HG02840 (cell line): Measurements from ENCODE around the gene AIPL1.

Source experiments
- ATAC-seq: cut with Tn5 transposase; IDR thresholded peaks from one replicate; pipeline ENCODE4 v1.9.1; 2021; ENCODE audit warnings: mild to moderate bottlenecking, moderate library complexity, moderate number of reproducible peaks; ENCODE audit not compliant: unreplicated experiment, low FRiP score

Gene AIPL1

DNA sequence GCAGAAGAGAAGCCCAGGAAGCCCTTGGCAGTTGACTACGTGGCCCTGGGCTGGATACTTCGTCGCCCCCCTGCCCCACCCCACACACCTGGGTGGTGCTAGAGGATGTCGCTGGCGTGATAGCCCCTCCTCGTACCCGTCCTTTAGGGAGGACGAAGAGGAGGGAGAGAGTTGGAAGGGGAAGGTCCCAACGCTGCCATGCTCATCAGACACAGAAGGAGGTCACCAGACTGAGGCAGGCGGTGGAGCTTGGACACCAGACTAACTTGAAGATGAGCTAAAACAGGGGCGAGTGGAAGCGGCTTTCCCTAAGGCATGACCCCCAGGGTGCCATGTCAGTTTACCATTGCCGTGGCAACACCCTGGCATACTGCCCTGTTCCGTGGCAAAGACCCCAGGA is 11.0 kb downstream of the AIPL1 start:
- ATAC-seq = no peak

DNA sequence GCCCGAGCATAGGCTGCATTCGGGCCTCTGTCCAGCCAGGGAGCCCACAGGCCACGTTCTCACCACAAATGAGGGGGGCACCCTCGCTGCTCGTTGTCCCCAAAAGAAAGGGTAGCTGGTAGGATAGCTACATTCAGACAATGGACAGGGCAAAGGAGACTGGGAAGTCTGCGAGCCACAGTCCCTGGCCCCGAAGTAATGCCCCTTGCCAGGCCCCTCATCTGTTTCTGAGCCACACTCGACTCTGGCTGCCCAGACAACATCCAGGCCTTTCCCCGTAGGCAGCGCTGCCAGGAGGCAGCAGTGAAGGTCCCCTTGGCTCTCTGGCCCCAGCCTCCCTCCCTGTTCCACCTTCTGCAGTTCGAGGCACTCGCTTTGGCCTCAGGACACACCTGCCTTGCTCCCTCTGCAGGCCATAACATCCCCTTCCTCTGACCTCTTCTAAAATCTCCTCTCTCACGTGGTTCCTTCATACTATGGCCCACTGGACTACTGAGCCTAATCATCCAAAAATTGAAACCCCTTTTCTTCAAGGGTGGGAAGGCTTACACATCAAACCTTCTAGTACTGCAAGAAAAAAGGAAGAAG is 12.2 kb downstream of the AIPL1 start:
- ATAC-seq = no peak

DNA sequence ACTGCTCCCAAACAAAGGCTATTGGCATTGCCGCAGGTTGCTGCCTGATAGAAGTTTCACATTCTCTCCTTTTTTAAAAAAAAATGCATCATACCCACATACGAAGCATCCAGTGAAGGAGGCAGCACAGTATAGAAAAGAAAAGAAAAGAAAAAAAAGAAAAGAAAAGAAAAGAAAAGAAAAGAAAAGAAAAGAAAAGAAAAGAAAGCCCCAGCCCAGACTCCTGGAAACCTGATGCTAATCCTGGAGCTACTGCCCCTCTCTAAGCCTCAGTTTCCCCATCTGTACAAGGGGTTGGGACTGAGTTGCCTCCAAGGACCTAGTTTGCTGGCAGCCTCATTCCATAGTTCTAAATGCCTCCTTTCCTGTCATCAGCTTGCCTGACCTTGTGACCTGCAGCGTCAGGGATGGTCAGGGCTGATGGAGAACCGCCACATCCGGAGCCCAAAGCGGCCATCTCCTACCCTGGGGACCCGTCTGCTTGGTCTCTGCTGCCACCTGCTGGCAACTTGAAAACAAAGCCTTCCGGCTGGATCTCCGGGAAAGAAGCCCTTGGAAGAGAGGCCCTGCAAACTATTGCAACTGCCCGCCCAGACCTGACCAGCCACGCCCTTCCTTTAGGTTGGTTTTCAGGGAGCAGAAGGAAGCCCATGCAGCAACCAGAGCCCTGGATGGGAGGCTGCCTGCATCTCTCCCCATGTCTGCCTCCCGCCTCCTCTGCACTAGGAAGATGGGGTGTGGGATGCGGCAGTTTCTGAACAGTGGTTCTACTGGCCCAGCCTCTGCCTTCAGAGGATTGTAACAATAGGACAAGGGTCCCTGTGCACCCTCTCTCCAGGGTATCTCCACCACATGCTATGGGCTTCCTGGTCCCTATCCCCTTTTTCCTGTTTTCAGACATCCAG is 13.0 kb downstream of the AIPL1 start:
- no peak for ATAC-seq

DNA sequence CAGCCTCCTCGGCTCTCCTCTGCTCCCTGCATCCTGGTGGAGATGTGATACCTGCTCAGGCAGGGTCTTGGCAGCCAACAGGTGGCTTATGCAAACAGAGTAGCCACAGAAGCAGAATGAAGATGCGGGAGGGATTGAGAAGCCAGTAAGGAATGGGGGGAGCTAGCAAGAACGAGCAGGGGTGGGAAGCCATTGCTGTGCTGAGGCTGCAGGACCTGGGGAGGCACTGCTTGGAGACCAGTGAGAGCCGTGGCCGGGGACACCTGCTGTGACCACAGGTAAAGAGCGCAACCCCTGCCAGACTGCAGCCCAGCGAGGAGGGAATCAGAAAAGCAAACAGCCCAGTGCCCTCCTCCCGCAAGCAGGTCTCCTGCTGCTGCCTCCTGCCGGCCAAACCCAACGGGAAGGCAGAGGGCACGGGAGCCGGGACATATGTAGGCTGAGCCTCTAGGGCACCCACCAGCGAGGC is 14.7 kb downstream of the AIPL1 start:
- no peak for ATAC-seq

DNA sequence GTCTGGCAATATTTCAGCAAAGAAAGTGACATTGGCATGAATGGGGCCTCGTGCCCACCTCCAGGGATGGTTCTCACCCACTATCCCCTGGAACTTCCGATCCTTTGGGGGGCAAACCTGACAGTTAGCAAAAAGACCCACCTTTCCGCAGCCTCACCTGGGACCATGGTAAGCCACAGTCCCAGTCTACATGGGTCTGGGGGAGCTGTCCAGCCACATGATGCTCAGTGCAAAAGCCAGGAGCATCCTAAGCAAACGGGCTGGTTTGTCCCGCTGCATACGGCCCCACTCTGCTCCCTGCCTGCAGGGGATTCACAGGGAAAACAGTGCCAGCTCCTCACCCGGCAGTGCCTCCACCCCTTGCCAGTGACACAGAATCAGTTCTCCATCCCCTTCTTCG is 19.3 kb downstream of the AIPL1 start:
- no peak for ATAC-seq

DNA sequence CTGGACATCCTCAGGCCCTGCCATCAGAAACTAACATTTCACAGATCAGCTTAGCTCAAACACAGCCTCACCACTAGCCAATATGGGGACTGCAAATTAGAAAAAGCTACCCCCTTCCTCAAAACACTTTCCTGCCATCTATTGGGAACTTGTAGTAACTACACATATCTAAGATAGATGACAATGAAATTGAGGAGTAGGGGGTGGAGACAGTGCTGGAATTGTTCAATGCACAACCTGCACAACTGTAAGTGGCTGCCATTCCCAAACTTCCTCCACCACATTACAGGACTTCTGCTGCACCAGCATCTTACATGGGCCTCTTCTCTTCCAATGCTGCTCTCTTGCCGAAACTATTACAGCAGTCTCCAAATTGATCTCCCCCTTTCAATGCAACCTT is 21.9 kb downstream of the AIPL1 start:
- no peak for ATAC-seq

DNA sequence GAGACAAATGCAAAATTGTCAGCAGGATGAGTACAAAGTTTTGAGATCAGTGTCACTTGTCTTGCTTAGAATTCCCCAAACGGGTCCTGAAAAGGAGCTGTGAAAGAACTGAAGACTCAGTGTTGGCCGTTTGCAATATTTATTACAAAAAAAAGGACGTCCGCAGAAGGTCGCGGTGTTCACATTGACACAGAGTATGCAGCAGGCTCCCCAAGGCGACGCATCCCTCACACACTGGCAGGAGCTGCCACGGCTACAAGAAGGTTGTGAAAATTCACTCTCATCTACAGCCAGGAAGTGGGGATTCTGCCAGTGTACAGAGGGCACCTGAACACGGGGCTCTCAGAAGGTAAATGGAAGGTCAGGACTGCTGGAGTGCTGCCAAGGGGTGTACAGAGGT is 26.2 kb downstream of the AIPL1 start:
- no peak for ATAC-seq

DNA sequence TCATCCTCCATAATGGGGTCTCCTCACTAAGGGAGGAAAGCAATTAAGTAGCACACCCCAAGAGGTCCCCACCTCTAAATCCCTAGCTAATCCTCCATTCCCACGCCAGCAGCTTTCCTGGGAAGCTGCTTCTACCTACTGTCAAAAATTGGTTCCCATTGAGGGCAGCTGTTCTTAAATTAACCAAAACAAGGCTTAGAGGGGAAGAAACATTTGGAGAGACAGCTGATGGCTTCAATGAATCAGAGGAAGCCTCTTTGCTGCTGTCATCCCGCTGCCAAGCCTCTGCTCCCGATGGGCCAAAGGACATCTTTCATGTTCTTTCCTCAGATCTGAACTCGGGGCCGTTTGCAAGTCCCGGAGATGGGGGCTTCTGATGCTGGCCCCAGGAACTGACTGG is 26.6 kb downstream of the AIPL1 start:
- no peak for ATAC-seq

DNA sequence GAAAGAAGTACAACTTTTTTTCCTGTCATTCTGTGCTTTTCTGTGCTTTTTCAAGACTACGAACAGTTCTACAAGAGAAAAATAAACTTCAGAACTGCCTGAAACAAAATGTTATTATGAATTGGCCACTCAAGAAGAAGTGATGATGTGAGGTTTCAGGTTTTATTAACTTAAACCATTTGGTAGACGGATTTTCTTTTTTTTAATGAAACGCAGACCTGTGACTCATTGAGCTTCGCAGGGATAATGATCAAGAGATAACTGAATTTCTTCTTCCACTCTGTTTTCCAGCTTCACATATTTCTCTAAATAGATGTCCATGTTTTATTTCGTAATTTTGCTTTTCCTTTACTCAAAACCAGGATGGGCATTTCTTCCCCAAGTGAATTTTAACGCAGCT is 32.7 kb downstream of the AIPL1 start:
- ATAC-seq = no peak

DNA sequence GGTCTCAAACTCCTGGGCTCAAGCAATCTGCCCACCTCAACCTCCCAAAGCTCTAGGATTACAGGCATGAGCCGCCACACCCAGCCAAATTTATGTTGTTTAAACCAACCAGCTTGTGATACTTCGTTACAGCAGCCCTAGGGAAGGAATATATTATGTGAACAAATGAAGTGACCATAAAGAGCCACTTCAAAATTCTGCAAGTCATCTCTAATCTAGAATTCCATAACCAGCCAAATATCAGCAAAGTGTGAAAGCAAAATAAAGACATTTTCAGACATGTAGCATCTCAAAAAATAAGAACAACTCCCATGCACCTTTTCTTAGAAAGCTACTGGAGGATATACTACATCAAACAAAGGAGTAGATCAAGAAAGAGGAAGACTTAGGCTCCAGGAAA is 36.0 kb downstream of the AIPL1 start:
- no peak for ATAC-seq

DNA sequence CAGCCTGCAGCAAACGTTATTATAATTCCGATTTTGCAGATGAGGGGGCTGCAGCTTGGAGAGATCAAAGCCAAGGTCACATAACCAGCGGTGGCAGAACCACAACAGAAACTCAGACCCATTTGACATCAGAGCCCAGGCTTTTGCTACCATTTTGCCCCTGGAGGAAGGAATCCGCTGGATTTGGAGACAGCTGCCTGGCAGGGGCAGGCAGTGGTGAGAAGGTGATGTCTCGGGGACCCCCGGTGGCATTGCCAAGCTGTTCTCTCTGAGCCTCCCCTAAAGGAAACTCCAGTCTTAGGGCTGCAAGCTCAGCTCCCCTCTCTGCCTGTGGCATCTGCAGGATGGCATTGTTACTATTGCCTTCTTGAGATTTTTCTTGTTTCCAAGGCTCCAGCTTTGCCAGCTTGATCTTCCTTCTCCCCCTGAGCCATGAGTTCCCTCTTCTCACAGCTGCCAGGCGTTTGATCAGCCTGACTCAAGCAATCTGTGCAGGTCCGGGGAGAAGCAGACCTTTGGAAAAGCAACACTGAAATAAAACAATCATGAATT is 40.8 kb downstream of the AIPL1 start:
- no peak for ATAC-seq

DNA sequence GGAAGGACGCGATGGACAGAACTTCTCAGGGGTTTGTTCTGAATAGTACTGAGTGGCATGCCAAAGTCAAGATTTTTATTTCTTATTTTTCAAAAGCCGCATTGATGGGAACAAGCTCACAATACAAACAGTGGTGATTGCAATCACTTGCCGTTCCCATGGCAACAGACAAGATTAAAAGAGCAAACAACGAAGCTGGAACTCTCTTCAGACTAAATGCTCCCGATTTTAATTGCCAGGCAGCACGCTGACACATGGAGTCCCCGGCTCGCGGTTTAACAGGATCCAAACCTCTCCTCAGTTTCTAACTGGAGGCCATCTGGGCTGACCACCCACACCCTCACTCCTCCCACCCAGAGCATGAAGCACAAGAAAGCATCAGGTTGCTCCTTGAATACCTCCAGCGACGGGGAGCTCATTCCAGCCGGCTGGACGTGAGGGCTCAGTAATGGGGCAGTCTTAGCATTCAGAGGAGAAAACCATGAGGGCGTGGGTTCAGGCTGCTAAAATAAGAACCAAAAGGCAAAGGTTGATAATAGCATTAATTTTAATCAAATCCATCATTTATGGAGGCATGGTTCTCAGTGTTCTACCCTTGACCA is 41.5 kb downstream of the AIPL1 start:
- ATAC-seq = no peak

DNA sequence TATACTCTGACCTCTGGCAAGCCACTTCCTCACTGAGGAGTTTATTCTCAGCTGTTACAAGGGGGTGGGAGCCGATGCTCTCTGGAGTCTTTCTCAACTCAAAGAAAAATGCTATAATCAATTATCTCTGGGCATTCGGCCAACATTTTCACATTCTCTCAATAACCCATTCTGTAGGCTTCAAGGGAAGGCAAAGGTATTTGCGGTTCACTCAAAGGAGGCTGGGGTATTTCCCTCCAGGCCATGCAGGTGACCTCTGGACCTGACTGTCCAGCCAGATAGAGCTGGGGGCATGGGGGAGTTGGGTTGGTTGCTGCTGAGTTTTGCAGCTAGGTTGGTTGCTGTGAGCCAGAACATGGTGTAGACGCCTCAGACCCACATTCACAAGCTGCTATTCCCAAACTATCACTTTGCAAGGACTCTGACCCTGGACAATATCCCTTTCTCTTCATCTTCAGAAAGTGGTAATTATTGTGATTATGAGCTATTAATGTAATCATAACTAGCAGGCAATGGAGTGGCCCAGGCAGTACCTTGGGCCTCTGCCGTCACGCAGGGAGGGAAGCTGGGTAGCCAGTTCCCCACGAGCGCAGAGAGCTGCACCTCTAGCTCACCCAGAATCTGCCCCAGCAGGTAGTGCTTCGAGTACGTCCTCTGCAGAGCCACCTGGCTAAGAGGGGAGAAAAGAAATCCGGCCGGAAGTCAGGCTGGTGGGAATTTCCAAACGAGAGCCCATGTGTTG is 42.1 kb downstream of the AIPL1 start:
- no peak for ATAC-seq

DNA sequence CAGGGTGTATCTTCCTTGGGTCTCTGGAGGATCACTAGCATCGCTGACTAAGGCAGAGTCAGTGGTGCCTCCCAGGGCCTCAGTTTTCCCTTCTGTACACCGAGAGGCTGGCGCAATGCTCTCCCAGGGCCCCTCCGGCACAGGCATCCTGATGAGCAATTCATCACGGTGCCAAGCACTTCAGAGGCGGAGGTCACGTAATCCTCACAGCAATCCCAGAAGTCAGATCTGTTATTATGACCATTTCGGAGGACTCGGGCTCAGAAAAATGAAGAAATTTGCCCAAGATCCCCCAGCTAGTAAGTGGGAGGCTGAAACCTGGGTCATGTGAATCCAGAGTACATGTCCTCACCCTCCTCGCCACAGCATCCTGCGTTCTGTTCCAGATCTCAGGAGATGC is 46.5 kb downstream of the AIPL1 start:
- no peak for ATAC-seq

DNA sequence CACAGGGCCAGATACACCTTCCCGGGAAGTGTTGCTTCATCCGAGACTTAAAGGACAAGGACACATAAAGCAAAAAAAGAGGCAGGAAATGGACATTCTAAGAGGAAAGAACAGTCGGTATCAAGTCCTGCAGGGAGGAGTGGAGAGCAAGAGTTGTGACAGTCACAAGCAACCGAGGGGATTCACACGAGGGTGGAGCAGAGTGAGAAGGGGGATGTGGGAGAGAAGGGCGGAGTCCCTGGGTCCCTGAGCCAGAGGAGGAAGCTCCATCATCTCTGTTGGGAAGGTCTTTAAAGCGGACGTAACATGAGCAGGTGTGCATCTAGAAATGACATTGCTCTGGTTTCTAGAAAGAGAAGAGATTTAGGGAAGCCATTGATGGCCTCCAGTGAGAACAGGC is 47.1 kb downstream of the AIPL1 start:
- no peak for ATAC-seq

DNA sequence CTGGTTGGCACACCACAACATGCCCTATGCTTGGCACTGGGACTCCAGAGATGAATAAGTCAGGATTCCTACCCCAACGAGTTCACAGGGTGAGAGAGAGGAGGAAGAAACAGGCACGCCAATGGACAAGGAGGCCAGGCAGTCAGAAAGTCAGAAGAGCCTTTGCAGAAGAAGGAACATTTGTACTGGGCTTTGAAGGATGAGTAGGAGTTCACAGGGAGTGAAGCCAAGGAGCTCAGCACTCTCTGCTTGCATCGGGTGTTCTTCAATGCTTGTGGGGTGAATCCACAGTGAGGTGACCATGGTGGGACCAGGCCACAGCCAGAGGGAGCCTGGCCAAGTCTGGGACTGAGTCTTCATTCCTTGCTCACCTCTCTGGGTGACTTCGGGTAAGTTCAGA is 47.5 kb downstream of the AIPL1 start:
- ATAC-seq = no peak

DNA sequence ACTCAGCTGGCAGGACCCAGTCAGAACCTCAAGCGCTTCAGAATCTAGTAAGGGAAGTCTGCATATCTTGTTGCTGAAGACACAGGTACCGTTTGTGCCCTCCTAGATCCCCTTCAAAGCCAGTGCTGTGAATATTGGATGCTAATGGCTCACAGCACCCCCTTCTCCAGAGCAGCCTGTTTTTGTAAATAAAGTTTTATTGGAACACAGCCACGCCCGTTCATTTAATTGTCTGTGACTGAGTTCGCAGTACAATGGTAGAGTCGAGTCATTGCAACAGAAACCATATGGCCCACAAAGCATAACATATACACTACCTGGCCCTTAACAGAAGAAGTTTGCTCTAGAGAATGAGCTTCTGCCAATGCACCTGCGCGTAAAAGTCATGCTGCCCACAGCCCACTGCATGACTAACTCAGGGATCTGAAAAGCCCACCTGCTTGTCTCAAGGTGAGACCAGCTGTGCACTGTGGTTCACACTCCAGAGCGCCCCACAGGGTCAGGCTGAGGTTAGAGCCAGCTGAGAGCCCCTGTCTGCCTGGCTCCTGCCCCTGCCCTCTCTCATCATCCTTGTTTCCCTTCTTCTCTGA is 48.8 kb downstream of the AIPL1 start:
- no peak for ATAC-seq

DNA sequence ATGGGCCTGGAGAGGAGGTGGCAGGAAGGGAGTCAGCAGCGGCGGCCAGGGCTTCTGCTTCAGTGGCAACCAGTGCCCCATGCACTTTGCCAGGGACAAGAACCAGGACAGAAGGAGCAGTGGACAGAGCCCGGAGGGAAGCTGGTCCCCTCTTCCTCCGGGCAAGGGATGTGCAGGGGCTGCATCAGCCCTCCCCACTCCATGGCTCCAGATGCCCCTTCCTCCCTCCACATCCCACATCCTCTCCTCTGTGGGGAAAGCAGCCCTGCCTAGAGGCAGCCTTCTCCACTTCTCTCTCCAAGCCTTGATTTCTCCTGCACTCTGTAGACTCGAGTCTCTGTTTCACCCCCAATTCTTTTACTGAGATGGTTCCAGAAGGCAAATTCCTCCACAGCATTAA is 50.4 kb downstream of the AIPL1 start:
- ATAC-seq = no peak

DNA sequence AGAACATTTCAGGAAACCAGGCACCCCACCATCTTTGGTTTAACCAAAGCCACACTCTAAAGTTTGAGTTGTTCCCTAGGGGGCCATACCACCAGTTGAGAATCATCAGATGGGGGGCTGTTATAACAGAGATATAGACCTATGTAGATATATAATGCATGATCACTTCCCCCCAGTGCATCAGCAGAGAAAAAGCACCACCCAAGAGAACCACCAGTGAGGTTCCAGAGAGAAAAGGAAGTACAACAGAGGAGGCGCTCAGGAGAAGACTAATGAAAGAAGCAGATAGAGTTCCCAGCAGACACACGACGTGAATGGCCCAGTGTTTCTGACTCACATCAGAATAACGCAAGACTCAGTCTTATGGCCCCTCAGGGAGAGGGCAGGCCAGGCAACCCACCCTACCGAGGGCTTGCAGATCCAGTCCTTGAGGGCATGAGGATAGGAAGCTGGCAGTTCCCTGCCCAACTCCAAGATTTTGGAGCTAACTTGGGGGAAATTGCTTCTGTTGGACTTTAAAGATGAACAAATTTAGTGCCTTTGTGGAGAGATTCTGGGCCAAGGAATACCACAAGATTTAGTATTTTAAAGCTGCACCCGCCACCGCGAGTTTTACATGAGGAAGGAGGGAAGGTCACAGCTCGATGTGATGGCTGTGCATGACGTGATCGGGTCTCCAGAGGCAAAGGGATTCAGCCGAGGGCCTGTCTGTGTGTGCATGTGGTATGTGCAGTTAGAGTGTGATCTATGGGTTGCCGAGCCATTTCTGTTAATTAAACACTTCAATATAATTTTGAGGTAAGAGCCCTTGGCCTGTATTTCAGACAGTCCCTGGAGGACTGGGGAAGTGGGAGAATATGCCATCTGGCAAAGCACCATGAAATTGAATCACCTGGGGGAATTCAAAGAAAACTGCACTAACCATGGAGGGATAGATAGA is 53.1 kb downstream of the AIPL1 start:
- ATAC-seq = no peak
